Measurements from ENCODE around the gene CES2.

GRCh38 chr16:66920924-66921680, 14.2 kb upstream of the CES2 start:
- no peak for TF ChIP-seq POLR2A (IDR thresholded peaks at IDR 0.05)
- no peak for TF ChIP-seq CTCF (IDR thresholded peaks at IDR 0.05)
